HG03025 (cell line): ENCODE measurements around the gene LRMDA.

Source experiments
- ATAC-seq: cut with Tn5 transposase; IDR thresholded peaks from one replicate; pipeline ENCODE4 v1.9.1; 2021; ENCODE audit warnings: mild to moderate bottlenecking, moderate library complexity; ENCODE audit not compliant: unreplicated experiment, low FRiP score

Gene LRMDA

DNA sequence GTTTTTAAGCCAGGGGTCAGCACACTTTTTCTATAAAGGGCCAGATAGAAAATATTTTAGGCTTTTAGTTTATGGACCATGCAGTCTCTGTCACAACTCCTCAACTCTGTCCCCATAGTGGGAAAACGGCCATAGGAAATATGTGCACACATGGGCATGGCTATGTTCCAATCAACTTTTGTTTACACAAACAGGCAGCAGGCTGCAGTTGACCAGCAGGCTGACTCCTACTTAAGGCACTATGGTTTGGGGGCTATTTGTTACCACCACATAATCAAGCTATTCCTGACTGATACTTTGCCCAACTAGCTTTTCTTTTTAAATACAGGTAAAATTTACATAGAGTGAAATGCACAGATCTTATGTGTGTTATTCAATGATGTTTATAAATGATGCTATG is 362.4 kb downstream of the LRMDA start:
- no peak for ATAC-seq

DNA sequence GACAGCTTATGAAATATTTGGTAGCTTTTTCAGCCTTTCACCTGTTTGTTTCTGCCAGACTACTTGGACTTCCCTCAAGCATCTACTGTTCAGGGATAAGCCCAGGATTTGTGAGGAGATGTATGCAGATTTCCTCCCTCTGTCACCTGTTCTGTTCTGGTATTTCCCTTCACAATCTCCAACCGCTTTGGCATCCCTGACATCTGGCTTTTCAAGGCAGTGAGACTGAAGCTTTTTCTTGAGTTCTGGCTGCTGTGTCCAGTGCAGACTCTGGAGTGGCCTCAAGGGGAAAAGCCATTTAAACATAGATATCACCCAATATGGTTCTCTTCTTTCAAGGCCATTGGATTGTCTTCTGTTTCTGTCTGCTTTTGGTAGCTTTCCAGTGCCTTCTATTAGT is 369.7 kb downstream of the LRMDA start:
- ATAC-seq = no peak

DNA sequence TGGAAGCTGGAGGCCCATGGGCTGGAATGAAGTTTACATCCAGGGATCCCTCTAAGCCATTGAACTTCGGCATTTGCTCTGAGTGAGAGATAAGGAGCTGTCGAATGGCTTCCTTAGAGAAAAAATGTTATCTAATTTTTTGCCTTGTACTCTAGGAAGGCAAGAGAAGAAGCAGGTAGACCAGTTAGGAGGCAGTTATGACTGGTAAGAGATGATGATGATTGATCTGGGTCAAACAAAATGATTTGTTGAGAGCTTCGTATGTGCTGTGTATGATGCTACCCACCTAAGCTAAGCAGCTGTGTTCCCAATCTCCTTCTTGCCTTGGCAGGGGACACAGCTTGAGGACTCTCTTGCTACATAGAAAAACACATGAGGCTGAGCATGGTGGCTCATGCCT is 370.2 kb downstream of the LRMDA start:
- no peak for ATAC-seq

DNA sequence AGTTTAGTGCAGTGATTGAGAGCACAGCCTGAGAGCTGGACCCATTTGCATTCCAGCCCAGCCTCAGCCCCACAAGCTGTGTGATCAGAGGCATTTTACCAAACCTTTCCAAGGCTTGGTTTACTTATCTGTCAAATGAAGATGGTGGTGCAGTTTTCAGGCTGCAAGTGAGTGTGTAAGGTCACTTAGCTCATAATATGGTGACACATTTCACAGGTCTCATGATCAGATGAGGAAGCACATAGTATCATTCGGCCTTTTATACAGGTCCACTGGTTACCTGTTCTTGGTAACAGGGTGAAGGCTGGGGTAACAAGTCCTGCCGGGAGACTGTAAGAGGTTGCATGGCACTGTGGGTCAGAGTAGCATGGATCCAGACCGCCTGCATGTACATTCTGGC is 371.7 kb downstream of the LRMDA start:
- no peak for ATAC-seq

DNA sequence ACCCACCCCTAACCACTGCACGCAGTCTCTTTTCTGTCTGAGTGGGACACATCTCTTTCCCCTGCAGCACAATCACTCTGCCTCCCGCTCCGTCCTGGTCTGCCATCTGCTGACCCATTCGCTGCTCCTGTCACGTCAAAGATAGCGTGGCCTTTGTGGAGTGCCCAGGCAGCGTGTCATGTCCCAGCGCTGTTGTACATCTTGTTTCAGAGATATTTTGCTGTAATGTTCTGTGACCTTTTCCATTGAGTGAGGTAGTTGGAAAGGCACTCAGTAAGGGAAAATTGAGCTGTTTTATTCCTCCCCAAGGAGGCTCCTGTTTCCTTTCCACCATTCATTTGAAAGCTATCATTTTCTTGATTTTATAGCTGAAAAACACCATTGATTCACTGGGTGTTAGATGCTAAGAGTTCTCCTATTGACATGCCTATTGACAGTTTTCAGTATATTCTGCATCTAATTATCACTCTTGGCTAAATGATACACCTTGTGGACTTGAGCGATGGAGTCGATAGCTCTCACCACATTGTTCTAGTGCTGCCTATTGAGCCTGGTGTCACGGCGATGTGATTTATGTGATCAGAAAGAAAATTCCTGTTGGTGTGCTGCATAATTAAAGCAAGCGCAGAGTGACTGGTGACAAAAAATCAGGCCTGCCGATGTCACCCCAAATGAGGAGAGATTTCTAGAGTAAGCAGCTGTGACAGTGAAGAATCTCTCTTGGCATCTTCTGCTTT is 372.6 kb downstream of the LRMDA start:
- ATAC-seq = no peak

DNA sequence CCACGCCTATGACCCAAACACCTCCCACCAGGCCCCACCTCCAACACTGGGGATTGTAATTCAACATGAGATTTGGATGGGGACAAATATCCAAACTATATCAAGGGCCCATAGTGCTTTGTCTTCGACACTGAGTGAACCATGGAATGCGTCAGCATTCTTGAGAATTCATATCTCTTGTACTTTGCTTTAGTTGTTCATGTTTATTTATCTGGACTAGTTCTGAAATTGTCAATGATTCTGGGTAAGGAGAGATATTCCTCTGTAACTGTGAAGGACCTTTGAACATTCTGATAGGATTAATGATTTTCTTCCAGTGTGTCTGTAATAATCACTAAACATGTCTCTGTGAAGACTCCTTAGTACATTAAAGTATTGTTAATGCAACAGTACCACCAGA is 374.8 kb downstream of the LRMDA start:
- ATAC-seq = no peak

DNA sequence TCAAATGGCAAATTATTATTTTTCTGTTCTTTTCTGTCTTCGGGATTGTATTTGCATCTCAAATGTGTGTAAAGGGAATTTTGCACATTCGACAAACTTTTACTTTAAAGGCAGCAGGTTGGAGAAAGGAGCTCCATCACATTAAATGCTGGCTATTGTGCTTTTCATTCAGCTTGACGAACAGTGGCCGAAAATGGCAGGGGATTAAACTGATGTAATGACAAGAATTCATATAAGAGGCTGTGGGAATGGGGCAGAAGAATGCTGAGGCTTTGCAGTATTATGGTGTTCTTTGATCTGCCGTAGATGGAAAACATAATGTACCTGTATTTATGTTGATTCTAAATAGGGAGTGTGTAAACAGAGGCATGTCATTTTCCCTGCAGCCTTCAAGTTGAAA is 376.0 kb downstream of the LRMDA start:
- ATAC-seq = no peak

DNA sequence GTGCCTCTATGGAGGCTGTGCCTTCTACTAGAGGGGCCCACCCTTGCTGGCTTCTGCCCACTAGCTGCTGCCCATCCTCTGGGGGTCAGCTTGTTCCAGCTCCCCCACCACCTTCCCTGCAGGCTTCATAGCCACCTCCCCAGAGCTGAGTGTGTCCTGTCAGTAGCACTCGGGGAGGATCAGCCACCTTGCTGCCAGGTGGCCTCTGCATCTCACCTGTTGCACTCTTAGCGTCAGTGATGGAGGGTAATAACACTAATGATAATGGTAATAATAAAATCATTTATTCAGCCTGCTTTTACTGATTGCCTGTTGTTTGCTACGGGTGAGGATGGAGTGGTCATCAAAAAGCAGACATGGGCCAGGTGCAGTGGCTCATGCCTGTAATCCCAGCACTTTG is 377.6 kb downstream of the LRMDA start:
- ATAC-seq = no peak

DNA sequence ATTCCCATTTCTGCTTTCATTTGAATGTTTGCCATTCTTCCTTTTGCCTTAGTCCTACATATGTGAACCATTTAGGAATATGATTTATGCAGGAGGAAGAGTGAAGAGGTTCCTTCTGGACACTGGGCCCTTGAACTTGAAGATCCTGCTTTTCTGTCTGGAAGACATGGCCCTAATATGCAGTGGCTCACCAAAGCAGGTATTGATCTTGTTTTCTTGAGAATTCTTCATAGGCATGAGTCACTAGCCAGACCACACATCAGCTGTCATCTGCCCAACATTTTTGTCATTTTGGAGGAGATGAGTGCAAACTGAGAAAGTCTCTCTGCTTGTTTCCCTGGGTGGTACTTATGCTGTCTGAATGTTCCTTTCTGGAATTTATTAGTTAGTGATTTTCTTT is 382.6 kb downstream of the LRMDA start:
- no peak for ATAC-seq

DNA sequence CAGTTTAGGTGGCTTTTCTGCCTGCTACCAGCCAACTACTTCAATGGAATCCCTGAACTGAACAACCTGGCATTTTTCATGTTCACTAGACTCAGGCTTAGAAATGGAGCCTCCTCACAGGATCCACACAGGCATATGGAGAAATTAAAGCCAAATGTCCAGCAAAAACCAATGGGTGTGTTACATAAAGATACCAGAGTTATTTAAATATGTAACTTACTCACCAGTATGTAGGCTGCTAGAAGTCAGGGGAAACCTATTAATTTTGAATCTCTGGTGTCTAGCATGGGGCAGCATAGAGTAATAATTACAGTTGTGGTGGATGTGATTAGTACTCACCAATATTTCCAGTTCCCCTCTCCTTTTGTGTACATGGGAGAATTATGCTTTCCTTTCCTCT is 383.6 kb downstream of the LRMDA start:
- ATAC-seq = no peak

DNA sequence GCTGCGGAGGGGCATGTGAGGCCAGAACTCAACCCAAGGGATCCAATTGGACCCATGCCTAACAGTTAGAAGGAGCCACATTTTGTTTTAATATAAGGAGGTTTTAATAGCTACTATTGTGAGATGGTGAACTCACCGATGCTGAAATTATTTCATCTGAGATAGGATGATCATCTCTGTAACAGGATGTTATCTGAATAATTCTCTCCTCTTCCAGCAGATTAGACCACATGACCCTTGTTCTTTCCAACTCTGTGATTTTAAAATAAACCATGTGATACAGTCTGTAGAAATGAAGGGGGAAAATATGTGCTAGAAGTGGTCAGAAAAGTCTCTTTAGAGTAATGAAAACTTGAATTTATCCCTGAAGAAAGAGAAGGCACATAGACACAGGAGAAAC is 385.8 kb downstream of the LRMDA start:
- no peak for ATAC-seq

DNA sequence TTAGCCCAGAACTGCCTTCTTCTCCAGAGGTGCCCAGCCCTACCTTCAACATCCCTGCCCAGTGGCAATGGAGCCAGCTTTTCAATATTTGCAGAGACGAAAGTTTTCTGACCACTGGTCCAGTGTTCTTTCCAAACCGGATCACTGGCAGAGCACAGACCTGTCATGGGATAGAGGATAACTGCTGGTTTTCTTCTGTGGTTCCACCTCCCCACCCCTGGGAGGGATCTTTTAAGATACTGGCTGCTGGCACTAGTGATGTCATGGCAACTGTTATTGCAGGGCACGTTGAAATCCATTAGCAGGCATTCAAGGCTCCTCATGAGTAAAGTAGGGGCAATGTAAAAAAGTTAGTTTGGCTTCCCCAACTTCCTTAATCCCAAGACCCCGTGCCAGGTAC is 387.1 kb downstream of the LRMDA start:
- ATAC-seq = no peak

DNA sequence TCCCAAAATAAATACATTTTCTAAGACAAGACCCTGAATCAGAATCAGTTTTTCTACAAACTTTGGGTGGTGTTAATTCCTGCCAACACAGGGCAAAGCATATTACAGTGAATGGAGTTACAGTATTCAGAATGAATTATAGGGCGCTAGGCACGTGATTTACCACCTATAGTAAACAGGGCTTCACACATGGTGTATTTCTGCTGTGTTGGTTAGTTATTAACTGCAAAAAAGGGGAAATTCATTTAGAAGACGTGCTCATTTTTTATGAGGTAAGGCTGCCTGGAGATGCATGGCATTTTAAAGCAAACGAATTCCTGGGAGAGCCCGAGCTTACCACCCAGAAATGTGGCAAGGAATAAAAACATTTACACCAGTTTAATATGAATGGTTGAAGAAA is 393.8 kb downstream of the LRMDA start:
- no peak for ATAC-seq

DNA sequence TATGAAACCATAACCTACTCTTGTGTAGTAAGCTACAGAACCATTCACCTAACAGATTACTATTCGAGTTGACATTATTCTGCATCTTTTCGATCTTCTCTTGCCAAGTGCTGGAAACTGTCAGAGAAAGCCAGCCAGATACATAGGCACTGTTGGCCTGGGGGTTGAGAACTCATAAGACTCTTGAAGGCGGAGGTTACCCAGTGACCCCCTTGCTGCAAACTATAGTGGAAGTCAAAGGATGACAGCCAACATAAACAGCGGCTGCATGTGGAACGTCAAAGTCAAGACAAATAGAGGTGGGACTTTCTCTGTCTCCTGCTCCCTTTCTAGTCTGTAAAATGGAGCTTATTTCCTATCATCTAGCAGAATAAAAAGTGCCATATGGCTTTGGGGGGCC is 394.2 kb downstream of the LRMDA start:
- ATAC-seq = no peak

DNA sequence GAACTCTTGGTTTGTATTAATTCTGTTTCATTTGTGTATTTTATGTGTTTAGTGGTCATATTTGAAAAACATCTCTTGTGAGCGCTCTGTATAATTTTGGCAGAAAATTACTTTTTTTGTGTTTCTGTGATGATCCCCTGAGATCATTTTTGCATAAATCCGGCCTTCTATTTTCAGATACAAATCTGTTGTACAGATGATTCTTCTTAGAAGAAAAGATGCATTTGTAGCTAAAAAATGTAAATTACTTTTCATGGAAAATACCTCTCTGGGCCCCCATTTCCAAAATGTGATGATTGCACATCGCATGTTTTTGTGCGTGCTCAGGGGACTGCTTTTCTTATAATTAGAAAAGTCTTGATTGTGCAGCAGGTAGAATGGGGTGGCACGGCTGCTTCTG is 395.4 kb downstream of the LRMDA start:
- ATAC-seq = no peak

DNA sequence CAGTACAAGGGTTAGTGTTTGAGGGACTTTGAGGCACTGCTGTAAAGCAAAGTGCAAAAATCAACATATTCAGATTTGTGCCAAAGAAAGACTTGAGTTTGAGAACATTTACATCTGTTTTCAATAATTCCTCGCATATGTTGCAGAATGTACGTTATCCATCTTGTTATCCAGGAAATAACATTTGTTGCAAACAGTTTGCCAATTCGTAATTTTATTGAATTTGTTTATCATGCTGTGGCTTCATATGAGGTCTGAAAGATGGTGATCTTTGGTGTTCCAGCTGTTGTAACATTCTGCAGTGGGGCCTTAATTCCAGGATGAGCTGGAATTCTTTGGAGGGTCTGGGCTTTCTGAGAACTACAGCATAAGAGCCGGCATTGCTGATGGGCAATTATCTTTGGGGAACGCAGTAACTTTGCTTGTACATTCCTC is 396.2 kb downstream of the LRMDA start:
- no peak for ATAC-seq

DNA sequence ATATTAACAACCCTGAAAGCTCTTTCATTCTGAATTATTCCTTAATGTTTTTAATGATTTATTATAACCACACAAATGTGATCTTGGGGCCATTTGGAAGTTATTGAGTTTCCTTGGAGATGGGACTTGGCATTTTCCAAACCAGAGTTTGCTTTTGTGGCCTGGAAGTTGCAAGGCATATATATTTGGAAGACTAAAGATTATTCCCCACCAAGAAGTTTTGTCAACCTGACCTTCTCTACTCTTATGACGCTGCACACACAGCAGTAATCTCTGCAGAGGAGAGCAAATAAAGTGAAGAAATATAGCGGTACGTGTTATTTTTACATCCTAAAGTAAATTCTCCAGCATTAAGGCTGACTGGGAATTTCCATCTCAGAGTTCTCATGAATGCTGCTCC is 397.0 kb downstream of the LRMDA start:
- no peak for ATAC-seq

DNA sequence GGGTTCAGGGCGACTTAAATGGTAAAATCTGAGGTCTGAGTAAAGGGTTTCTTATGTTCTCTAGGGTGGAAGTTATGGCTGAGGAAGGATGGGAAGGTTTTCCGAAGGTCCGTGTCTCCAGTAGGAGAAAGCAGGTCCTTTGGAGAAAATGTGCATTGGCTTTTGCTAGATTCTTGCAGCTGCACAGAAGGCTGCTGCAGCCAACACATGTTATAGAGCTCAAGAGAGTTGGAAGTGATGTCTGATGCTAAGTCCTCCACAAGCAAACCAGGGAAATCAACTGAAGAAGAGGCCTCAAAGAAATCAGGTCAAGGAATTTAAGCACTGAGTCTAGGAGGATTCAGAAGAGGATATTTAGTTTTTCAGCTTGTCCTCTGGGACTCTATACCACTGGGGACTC is 404.6 kb downstream of the LRMDA start:
- no peak for ATAC-seq

DNA sequence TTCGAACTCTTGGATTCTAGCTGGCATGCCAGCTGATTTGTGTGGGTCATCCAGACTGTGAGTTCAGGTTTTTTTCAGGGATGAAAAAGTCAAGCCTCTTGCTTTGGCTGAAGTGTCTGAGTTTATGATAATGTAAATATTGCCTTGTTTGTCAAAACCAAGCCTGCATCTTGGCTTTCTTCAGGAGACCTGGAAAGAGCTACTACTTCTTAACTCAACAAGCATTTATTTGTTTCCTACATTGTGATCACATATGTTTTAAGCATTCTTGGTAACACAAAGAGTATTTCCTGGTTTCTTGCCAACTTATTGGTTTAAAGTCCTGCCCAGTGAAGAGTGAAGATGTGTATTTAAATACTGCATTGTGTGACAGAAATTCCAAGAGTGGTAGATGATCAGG is 407.1 kb downstream of the LRMDA start:
- no peak for ATAC-seq

DNA sequence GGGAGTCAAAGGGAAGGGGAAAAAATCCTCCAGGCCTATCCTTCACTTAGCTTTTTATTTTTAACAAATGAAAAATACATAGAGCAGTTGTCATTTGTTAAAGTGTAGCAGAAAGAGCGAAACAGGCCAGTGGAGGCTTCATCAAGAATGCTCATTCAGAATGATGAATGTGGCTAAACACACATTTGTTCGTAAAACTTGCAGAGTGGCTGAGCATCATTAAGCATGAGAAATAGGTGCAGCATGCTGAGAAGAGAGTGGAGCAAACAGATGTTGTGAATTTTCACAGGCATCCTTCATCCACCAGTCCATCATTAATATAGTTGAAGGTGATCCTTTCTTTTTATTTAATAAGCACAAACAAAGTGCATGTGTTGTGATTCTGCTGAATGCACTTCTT is 407.6 kb downstream of the LRMDA start:
- ATAC-seq = no peak

DNA sequence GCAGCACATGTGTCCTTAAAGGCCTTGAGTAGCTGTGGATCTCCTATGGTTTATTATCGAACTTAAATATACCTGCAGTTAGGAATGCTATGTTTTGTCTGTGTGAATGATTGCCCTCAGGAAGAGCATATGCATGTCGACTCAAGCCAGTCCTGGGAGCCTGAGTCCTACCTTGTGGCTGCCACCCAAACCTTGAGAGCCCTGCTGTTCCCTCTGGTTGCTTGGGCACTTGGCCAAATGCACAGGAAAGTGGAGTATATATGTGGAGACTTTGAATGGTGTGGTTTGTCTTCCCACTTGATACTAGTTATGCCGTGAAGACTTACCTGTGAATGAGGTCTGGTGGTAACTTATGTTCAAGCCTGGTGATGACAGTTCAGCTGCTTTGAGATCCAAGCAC is 409.8 kb downstream of the LRMDA start:
- no peak for ATAC-seq

DNA sequence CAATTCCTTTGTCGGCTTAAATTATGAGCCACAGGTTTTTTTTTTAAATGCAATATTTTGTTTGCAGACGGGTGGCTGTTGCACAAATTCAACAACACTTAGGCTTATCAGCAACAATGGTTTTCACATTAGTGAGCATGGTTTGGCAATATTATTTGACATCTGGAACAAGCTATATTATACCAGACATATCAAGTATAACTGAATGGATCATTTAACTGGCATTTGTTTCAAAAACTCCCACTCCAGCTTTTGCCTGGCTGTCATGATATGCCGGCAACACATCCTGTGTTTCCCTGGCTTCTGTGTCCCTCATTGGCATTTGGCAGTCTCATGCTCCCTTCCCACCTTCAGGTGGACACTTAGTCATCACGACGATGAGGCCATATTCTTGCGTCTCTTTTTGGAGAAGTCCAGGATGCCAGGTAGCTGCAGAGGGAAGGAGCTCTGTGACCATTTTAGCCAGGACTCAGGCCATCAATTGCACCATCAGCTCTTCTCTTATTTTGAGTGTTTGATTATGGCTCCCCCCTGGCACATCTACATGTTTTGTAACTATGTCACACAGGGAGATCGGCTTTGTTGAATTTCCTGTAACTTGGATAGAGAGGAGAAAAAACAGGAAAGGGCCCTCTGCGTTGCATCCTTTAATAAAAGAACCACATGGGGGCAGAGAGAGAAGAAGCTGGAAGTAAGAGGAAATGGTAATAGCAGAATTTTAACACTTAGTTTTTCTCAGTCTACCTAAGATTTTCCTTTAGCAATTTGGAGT is 413.9 kb downstream of the LRMDA start:
- ATAC-seq = no peak
